Esophagus (tissue), 2 donors: ENCODE results near the gene DPY19L1. TPM values are rescaled to one million over a fixed set of nuclear protein-coding genes. Genes with fewer than 3 reads are reported as not detected.
"Not testable (repeated sequence)": the region's sequence is repeated elsewhere in the genome, so short reads cannot be mapped to it uniquely, and the experiment has no call there.

Experiments
- H3K27ac ChIP-seq, 2 donors: one replicate each; pipeline ENCODE4 v1.5.1; 2013; ENCODE audit warnings: low read depth in 2 of 2, mild to moderate bottlenecking in 2 of 2, inconsistent platforms in 1 of 2, low read length in 1 of 2, moderate library complexity in 1 of 2
- H3K27me3 ChIP-seq, 2 donors: one replicate each; pipeline ENCODE4 v1.6.1; 2013; ENCODE audit warnings: low read length in 2 of 2, control low read depth in 1 of 2, mild to moderate bottlenecking in 1 of 2; ENCODE audit not compliant: insufficient read depth in 2 of 2, control insufficient read depth in 1 of 2
- H3K36me3 ChIP-seq, 2 donors: one replicate each; pipeline ENCODE4 v1.6.1; 2013; ENCODE audit warnings: low read length in 1 of 2; ENCODE audit not compliant: control insufficient read depth in 2 of 2, insufficient read depth in 2 of 2
- H3K4me1 ChIP-seq, 2 donors: one replicate each; pipeline ENCODE4 v1.6.1; 2013; ENCODE audit warnings: low read length in 1 of 2; ENCODE audit not compliant: control insufficient read depth in 2 of 2, insufficient read depth in 2 of 2
- H3K4me3 ChIP-seq, 2 donors: one replicate each; pipeline ENCODE4 v1.5.1; 2013; ENCODE audit warnings: low read length in 2 of 2, mild to moderate bottlenecking in 2 of 2, low read depth in 1 of 2, moderate library complexity in 1 of 2
- H3K9me3 ChIP-seq, 2 donors: one replicate each; pipeline ENCODE4 v1.6.1; 2013; ENCODE audit warnings: mild to moderate bottlenecking in 2 of 2, low read depth in 1 of 2, low read length in 1 of 2, moderate library complexity in 1 of 2; ENCODE audit not compliant: control insufficient read depth in 2 of 2, insufficient read depth in 1 of 2
- WGBS, 2 donors: extraction: QIAGEN DNeasy Blood & Tissue Kit; methylation state at CpG; one replicate each; pipeline ENCODE4 v1.1.7; 2013; 5-methylcytosine and 5-hydroxymethylcytosine counted together
- polyA plus RNA-seq, 2 donors: library from polyadenylated mRNA; stranded (reverse); fragments of 200-250 nt; gene quantifications; one replicate each; pipeline ENCODE4 v1.2.3, GENCODE V29; 2013
- donor health status: healthy with polysubstance abuse.
- donor health status: Bipolar disorder and iron deficiency.

DPY19L1 gene
- polyA plus RNA-seq, 2 donors, result 2.1 to 2.8 TPM

DNA sequence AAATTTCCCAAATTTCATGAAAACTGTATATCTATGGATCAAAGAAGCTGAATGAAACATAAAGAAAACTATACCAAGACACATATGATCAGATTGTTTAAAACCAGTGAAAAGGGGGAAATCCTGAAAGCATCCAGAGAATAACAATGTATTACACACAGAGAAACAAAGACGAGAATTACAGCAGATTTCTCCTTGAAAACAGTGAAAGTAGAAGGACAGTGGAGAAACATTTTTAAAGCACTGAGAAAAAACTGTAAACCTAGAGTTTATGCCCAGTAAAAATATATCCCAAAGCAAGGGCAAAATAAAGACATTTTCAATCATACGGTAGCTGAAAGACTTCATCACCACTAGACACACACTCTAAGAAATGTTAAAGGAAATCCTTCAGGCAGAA is 121.0 kb downstream of the DPY19L1 start:
- H3K9me3 ChIP-seq, result no peaks in the 10 kb centered on the region
- no peak overlapping the region for H3K4me3 ChIP-seq
- 91 to 95% methylated on average over 2 of the region's 2 CpGs for WGBS, 2 donors
- no peaks in the 10 kb centered on the region for H3K36me3 ChIP-seq
- no peaks in the 10 kb centered on the region for H3K4me1 ChIP-seq
- H3K27me3 ChIP-seq, result no peaks in the 10 kb centered on the region
- no peak overlapping the region for H3K27ac ChIP-seq

DNA sequence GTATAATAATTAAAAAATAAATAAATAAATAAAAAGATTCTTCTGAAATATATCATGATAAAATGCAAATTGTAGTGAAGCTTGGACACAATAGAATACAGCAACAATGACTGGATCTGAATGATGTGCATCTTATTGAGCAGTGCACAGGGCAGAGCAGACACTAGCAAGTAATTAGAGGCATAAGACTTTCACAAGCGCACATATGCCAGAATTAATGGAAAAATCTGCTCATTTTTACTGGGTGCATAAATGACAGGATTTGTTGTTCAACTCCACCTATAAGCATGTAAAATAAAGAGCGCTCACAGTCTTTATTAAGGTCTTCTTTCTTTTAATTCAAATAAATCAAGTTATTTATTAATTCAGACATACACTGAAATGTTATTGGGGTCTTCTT is 125.0 kb downstream of the DPY19L1 start:
- H3K27me3 ChIP-seq, result no peaks in the 10 kb centered on the region
- H3K36me3 ChIP-seq, result no peaks in the 10 kb centered on the region
- no peak overlapping the region for H3K4me3 ChIP-seq
- 94 to 95% methylated on average over 2 of the region's 2 CpGs for WGBS, 2 donors
- no peak overlapping the region for H3K27ac ChIP-seq
- no peaks in the 10 kb centered on the region for H3K4me1 ChIP-seq
- H3K9me3 ChIP-seq, result no peaks in the 10 kb centered on the region

- H3K27me3 ChIP-seq, H3K4me1 ChIP-seq, H3K36me3 ChIP-seq, H3K27ac ChIP-seq, H3K9me3 ChIP-seq: not testable (repeated sequence)
- H3K4me3 ChIP-seq, result peak overlapping the region in 1 of 2 donors; percentile 26
- 34 to 37% methylated on average over 29 to 30 of the region's 30 CpGs for WGBS, 2 donors
These were observed 130.9 kb downstream of the DPY19L1 start for GRCh38 chr7:34906266-34906850.

DNA sequence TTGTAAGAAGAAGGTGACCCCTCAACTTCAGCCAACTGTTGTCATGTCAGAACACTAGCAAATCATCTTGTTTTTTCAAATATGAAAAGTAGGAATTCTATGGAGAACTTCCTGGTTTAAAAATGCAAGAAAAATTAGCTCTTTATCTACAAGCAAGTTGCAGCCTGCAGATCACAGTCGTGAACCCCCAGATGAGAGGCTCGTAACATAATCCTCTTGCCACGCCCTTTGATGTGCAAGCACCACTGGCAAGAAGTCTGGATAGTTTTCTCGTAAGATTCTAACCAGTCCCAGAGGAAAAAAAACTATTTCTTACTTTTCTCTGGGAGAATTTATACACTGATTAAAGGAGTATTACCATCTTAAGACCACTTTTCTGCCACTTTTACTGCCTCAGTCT is 132.3 kb downstream of the DPY19L1 start:
- H3K4me3 ChIP-seq, result no peak overlapping the region
- H3K36me3 ChIP-seq, result no peaks in the 10 kb centered on the region
- no peaks in the 10 kb centered on the region for H3K27me3 ChIP-seq
- H3K27ac ChIP-seq, result no peak overlapping the region
- no peaks in the 10 kb centered on the region for H3K4me1 ChIP-seq
- WGBS, 2 donors, result 36 to 49% methylated on average over 4 of the region's 4 CpGs
- H3K9me3 ChIP-seq, result no peaks in the 10 kb centered on the region

DNA sequence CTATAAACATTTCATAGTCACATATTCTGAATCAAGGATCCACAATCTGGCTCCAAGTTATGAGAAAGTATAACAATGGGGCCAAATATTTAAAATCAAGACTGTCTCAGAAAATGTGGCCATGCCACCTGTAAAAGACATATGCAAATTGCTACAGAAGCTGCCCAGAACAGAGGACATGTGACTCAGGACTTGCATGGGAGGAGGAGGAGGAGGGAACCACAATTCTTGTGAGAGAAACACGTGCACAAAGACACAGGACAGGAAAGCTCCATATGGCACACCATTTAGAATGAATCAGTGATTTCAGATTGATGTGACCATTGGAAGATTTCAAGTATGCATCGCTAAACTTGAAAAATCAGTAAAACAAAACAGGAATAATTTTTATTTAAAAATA is 133.4 kb downstream of the DPY19L1 start:
- not testable (repeated sequence) for H3K27ac ChIP-seq, H3K9me3 ChIP-seq, H3K4me3 ChIP-seq, H3K36me3 ChIP-seq, H3K27me3 ChIP-seq, H3K4me1 ChIP-seq
- 78 to 81% methylated on average over 2 of the region's 2 CpGs for WGBS, 2 donors

DNA sequence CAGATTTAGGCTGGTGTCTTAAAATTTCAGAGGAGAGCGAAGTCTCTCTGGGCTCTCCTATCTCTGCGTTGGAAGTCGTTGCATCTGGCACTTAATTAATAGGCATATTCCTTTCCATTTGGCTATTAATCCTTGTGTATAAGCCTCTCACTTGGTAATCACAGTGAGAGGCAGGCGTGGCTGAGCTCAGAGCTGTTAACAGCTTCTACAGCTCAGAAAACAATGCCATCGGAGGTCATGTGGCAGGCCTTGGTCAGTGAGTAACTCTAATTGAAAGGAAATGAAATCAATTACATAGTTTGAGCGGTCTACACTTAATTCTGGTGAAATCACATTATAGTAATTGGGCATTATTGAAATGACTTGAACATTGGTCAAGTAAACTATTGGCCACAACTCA is 135.1 kb downstream of the DPY19L1 start:
- no peaks in the 10 kb centered on the region for H3K27me3 ChIP-seq
- no peaks in the 10 kb centered on the region for H3K36me3 ChIP-seq
- H3K4me3 ChIP-seq, result no peak overlapping the region
- H3K27ac ChIP-seq, result no peak overlapping the region
- WGBS, 2 donors, result 83 to 85% methylated on average over 6 of the region's 6 CpGs
- H3K4me1 ChIP-seq, result no peaks in the 10 kb centered on the region
- no peaks in the 10 kb centered on the region for H3K9me3 ChIP-seq

DNA sequence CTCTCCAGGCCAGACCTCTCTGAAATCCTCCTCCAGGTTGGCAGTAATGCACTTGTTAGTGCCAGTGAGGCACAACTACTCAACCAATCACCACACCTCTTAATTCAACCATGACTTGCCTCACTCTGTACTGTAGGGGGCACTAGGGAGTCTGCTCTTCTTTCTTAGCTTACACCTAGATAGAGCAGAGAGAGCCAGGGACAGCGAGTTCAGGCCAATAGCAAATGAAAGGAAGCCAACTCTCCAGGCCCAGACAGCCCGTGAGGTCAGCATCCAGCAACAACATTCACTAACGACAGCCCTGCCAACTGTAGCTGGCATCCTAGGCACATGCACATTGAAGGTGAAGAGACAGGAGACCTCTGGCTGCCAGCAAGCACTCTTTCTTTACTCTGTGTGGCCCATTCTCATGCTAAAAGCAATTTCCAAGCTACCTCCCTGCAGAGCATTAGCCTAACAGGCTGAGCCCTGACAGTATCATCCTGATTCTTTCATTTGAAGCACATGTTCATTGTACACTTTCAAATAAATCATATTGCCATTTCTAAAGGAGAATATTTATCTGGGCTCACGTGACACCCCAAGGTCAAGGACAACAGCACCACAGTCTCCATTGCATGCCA is 136.3 kb downstream of the DPY19L1 start:
- Histone ChIP-seq H3K9me3 (no peaks in the 10 kb centered on the region), H3K27me3 (no peaks in the 10 kb centered on the region), H3K4me1 (no peaks in the 10 kb centered on the region), H3K27ac (no peak overlapping the region), H3K36me3 (no peaks in the 10 kb centered on the region), H3K4me3 (no peak overlapping the region)
- 51 to 53% methylated on average over 4 of the region's 4 CpGs for WGBS, 2 donors

GRCh38 chr7:34895202-34895601 is 142.1 kb downstream of the DPY19L1 start:
- Histone ChIP-seq H3K36me3 (no peaks in the 10 kb centered on the region), H3K27ac (no peak overlapping the region), H3K9me3 (peaks cover 4 to 7% of the 10 kb centered on the region in 2 donors), H3K27me3 (no peaks in the 10 kb centered on the region), H3K4me3 (no peak overlapping the region), H3K4me1 (no peaks in the 10 kb centered on the region)

DNA sequence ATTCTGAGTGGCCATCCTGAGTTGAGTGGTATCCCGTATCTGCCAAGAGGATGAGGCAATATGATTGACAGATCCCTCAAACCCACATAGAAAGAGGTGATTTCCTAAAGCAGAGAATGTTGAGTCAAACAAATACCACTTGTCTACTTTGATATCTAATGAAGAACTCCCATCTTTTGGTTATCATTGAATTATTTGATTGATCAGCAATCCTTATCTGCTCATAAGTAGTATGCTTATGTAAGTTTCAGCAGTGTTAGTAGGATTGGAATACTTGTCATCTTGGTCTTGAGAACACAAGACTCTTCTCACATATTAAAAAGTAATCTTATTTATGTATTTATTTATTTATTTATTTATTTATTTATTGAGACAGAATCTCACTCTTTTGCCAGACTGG is 147.3 kb downstream of the DPY19L1 start:
- no peaks in the 10 kb centered on the region for H3K4me1 ChIP-seq

DNA sequence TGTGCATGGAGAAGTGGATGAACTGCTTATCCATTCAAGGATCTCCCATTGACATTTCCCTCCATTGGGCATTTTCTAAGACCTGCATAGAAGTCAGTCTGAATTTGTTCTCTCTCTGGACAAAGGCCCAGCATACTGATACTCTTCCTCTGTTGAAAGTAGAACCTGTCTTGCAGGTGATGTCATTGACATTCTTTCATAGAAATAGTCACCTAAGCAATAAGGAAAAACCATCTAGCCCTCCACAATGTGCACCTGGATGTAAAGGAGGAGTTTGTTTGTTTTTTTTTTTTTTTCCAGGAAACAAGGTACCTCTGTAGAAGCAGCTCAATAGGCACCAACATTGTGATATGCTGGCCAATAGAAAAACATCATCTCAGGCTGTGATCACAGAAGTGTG is 150.4 kb downstream of the DPY19L1 start:
- no peaks in the 10 kb centered on the region for H3K27me3 ChIP-seq
- no peaks in the 10 kb centered on the region for H3K36me3 ChIP-seq
- H3K9me3 ChIP-seq, result peaks cover 3 to 6% of the 10 kb centered on the region in 2 donors
- H3K27ac ChIP-seq, result no peak overlapping the region
- H3K4me1 ChIP-seq, result no peaks in the 10 kb centered on the region
- no peak overlapping the region for H3K4me3 ChIP-seq

More for the DNA sequence above, 147.3 kb downstream of the DPY19L1 start:
- H3K27me3 ChIP-seq, result no peaks in the 10 kb centered on the region
- H3K36me3 ChIP-seq, result no peaks in the 10 kb centered on the region
- H3K4me3 ChIP-seq, result no peak overlapping the region
- H3K27ac ChIP-seq, result no peak overlapping the region
- 73% methylated on average over 1 of the region's 1 CpG for WGBS, 2 donors
- no peaks in the 10 kb centered on the region for H3K9me3 ChIP-seq
